DOHH2 (cell line): ENCODE measurements around the gene FRS2.

Experiments used
- H3F3A ChIP-seq: fragments of 200-600 bp; sonication (generic), shearing (Covaris generic); 2 replicates; pipeline ENCODE4 v1.6.0; 2016; ENCODE audit warnings: antibody characterized with exemption, mild to moderate bottlenecking; ENCODE audit not compliant: control insufficient read depth, insufficient read depth
- H3K27ac ChIP-seq: fragments of 200-600 bp; sonication (generic); 2 replicates; pipeline ENCODE4 v1.5.1; 2014; ENCODE audit warnings: low read depth, mild to moderate bottlenecking, low read length, moderate library complexity
- H3K27me3 ChIP-seq: fragments of 200-600 bp; sonication (generic); 2 replicates; pipeline ENCODE4 v1.6.1; 2014; ENCODE audit warnings: mild to moderate bottlenecking, low read length, mixed read lengths; ENCODE audit not compliant: control insufficient read depth
- H3K36me3 ChIP-seq: fragments of 200-600 bp; sonication (generic); 2 replicates; pipeline ENCODE4 v1.6.1; 2014; ENCODE audit warnings: mild to moderate bottlenecking, low read length, moderate library complexity, mixed read lengths; ENCODE audit not compliant: control insufficient read depth
- H3K4me1 ChIP-seq: fragments of 200-600 bp; sonication (generic); 2 replicates; pipeline ENCODE4 v1.6.1; 2014; ENCODE audit warnings: mild to moderate bottlenecking, low read length, mixed read lengths; ENCODE audit not compliant: control insufficient read depth
- H3K4me2 ChIP-seq: fragments of 200-600 bp; sonication (generic); 2 replicates; pipeline ENCODE4 v1.6.0; 2014; ENCODE audit warnings: mild to moderate bottlenecking, low read length, moderate library complexity
- H3K4me3 ChIP-seq: fragments of 200-600 bp; sonication (generic); 2 replicates; pipeline ENCODE4 v1.5.1; 2014; ENCODE audit warnings: mild to moderate bottlenecking, low read length, mixed read lengths
- H3K79me2 ChIP-seq: fragments of 200-600 bp; sonication (generic); 2 replicates; pipeline ENCODE4 v1.6.1; 2014; ENCODE audit warnings: mild to moderate bottlenecking, low read length, mixed read lengths; ENCODE audit not compliant: control insufficient read depth
- H3K9me2 ChIP-seq: fragments of 200-600 bp; sonication (generic); replicated peaks from 2 replicates; pipeline ENCODE4 v1.6.1; 2014; ENCODE audit warnings: mild to moderate bottlenecking, low read length, mixed read lengths; ENCODE audit not compliant: control insufficient read depth
- H3K9me3 ChIP-seq: fragments of 200-600 bp; sonication (generic); 2 replicates; pipeline ENCODE4 v1.6.1; 2014; ENCODE audit warnings: antibody characterized with exemption, low read length, mixed read lengths; ENCODE audit not compliant: control insufficient read depth, insufficient read depth
- H4K20me1 ChIP-seq: fragments of 200-600 bp; sonication (generic); 2 replicates; pipeline ENCODE4 v1.6.0; 2014; ENCODE audit warnings: low read depth, mild to moderate bottlenecking, antibody characterized with exemption, low read length, moderate library complexity; ENCODE audit not compliant: control insufficient read depth, insufficient read depth
- CTCF ChIP-seq: fragments of 200-600 bp; sonication (generic); IDR thresholded peaks from one replicate; pipeline ENCODE4 v1.5.1; 2014; ENCODE audit warnings: antibody characterized with exemption, mild to moderate bottlenecking, low read depth, low read length; ENCODE audit not compliant: poor library complexity, severe bottlenecking
- EZH2phosphoT487 ChIP-seq: fragments of 200-600 bp; sonication (generic); IDR thresholded peaks from 2 replicates; pipeline ENCODE4 v1.6.1; 2017; ENCODE audit warnings: borderline replicate concordance, mild to moderate bottlenecking, antibody characterized with exemption, low read length, moderate library complexity, mixed read lengths

Gene FRS2

GRCh38 chr12:69515394-69515930, 45.3 kb downstream of the FRS2 start:
- peaks cover 69% of the 10 kb centered on the region for H3K79me2 ChIP-seq
- H3K27me3 ChIP-seq = no peaks in the 10 kb centered on the region
- no peaks in the 10 kb centered on the region for H3K36me3 ChIP-seq
- H4K20me1 ChIP-seq = no peaks in the 10 kb centered on the region
- no peak overlapping the region for H3K27ac ChIP-seq
- no peaks in the 10 kb centered on the region for H3K4me1 ChIP-seq
- no peak overlapping the region for H3K4me2 ChIP-seq
- H3F3A ChIP-seq = no peaks in the 10 kb centered on the region
- TF ChIP-seq CTCF (no peak), EZH2phosphoT487 (no peak)
- H3K4me3 ChIP-seq = no peak overlapping the region
- no peaks in the 10 kb centered on the region for H3K9me3 ChIP-seq
- no peaks in the 10 kb centered on the region for H3K9me2 ChIP-seq

DNA sequence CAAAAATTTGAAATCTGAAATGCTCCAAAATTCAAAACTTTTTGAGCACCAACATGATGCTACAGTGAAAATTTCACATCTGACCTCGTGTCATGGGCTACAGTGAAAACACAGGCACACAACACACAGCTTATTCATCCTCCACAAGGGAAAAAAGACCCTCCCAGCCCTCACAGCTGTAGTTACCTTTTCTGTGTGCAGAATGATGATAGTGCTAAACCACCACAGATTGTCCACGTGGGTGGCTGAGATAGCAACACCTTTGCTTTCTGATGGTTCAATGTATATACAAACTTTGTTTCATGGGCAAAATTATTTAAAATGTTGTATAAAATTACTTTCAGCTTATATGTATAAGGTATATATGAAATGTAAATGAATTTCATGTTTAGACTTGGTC, 46.8 kb downstream of the FRS2 start:
- no peaks in the 10 kb centered on the region for H3F3A ChIP-seq
- TF ChIP-seq CTCF (no peak), EZH2phosphoT487 (no peak)
- peaks cover 70% of the 10 kb centered on the region for H3K79me2 ChIP-seq
- no peaks in the 10 kb centered on the region for H3K36me3 ChIP-seq
- H3K4me3 ChIP-seq = no peak overlapping the region
- H3K4me1 ChIP-seq = no peaks in the 10 kb centered on the region
- no peaks in the 10 kb centered on the region for H3K27me3 ChIP-seq
- H3K27ac ChIP-seq = no peak overlapping the region
- no peak overlapping the region for H3K4me2 ChIP-seq
- H3K9me2 ChIP-seq = no peaks in the 10 kb centered on the region
- 0 out of 2 replicates have a peak, but pooled peaks cover 3% of the 10 kb centered on the region for H3K9me3 ChIP-seq
- no peaks in the 10 kb centered on the region for H4K20me1 ChIP-seq

GRCh38 chr12:69517406-69517805, 47.2 kb downstream of the FRS2 start:
- Histone ChIP-seq H3K27me3 (no peaks in the 10 kb centered on the region), H3F3A (no peaks in the 10 kb centered on the region), H3K4me3 (no peak overlapping the region), H3K4me1 (no peaks in the 10 kb centered on the region), H4K20me1 (no peaks in the 10 kb centered on the region), H3K4me2 (no peak overlapping the region), H3K36me3 (no peaks in the 10 kb centered on the region), H3K79me2 (peaks cover 70% of the 10 kb centered on the region), H3K9me3 (peaks cover 3% of the 10 kb centered on the region; the same call in 1 of the 2 replicates), H3K27ac (no peak overlapping the region), H3K9me2 (no peaks in the 10 kb centered on the region)
- no peak for TF ChIP-seq EZH2phosphoT487
- TF ChIP-seq CTCF = no peak

- H3F3A ChIP-seq = no peaks in the 10 kb centered on the region
- no peak for TF ChIP-seq EZH2phosphoT487
- TF ChIP-seq CTCF = no peak
- peaks cover 9% of the 10 kb centered on the region; the same call in 1 of the 2 replicates for H3K9me3 ChIP-seq
- H3K27me3 ChIP-seq = no peaks in the 10 kb centered on the region
- H3K4me1 ChIP-seq = no peaks in the 10 kb centered on the region
- no peak overlapping the region for H3K4me2 ChIP-seq
- H3K4me3 ChIP-seq = no peak overlapping the region
- H4K20me1 ChIP-seq = no peaks in the 10 kb centered on the region
- no peak overlapping the region for H3K27ac ChIP-seq
- peaks cover 83% of the 10 kb centered on the region for H3K79me2 ChIP-seq
- H3K36me3 ChIP-seq = no peaks in the 10 kb centered on the region
- H3K9me2 ChIP-seq = no peaks in the 10 kb centered on the region
These were observed 49.7 kb downstream of the FRS2 start for GRCh38 chr12:69519871-69520270.
